ENCODE data around the gene LUC7L3. TPM values are rescaled to one million over a fixed set of nuclear protein-coding genes. Genes with fewer than 3 reads are reported as not detected.
A peak's percentile ranks its signal among the peaks of the same experiment; 100 is the strongest.
"Not testable (repeated sequence)": the region's sequence is repeated elsewhere in the genome, so short reads cannot be mapped to it uniquely, and the experiment has no call there.

The LUC7L3 gene
- total RNA-seq, 1 donor from 2014 or later = 188 TPM

DNA sequence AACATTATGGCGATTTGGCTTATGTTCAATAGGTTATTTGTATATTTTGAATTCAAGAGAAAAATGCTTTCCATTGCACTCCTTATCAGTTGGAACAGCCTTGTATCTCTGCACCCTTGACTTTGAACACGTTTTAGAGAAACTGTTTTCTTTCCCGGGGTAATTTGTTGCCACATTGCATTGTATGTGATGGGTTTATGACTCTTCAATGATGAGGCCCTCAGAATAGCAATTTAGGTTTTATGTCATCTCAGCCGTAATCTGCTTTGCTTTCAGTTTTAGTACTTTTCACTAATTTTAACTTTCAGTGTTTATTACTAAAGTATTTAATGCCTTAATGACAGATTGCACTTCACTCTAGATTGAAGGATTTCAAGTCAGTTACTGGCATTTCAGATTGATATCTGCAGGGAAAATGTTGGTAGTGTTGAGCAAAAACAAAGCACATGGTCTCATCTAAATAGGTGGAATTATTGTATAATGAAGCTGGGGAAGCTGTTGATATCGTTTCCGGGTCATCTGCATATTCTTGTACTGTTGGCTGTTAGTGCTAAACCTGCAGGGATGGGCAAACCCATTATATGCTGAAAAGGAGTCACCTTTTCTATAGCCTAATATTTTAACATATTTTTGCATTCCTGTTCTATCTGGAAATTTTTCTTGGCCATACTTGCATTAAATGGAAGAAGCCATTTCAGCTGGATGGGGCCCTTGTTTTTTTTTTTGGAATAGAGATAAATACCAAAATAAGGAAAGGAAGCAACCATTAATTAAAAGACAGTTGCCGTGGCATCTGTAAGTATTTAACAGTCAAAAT lies 2.0 kb downstream of the LUC7L3 start:
- Mint-ChIP-seq H3K4me1 (peaks cover 33% of the 10 kb centered on the region), H3K27ac (ENCODE audit: unreplicated experiment) (no peak overlapping the region), H3K36me3 (ENCODE audit: low read depth) (no peaks in the 10 kb centered on the region), H3K4me3 (peak overlapping the region; percentile 96), H3K9me3 (no peaks in the 10 kb centered on the region), H3K27me3 (ENCODE audit: low read depth) (no peaks in the 10 kb centered on the region)
- TF ChIP-seq, protein P1, sequence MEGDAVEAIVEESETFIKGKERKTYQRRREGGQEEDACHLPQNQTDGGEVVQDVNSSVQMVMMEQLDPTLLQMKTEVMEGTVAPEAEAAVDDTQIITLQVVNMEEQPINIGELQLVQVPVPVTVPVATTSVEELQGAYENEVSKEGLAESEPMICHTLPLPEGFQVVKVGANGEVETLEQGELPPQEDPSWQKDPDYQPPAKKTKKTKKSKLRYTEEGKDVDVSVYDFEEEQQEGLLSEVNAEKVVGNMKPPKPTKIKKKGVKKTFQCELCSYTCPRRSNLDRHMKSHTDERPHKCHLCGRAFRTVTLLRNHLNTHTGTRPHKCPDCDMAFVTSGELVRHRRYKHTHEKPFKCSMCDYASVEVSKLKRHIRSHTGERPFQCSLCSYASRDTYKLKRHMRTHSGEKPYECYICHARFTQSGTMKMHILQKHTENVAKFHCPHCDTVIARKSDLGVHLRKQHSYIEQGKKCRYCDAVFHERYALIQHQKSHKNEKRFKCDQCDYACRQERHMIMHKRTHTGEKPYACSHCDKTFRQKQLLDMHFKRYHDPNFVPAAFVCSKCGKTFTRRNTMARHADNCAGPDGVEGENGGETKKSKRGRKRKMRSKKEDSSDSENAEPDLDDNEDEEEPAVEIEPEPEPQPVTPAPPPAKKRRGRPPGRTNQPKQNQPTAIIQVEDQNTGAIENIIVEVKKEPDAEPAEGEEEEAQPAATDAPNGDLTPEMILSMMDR (conservative IDR thresholded peaks at IDR 0.05) = no peak
- DNase-seq (ENCODE audit: low read depth, low spot score) = no peak

DNA sequence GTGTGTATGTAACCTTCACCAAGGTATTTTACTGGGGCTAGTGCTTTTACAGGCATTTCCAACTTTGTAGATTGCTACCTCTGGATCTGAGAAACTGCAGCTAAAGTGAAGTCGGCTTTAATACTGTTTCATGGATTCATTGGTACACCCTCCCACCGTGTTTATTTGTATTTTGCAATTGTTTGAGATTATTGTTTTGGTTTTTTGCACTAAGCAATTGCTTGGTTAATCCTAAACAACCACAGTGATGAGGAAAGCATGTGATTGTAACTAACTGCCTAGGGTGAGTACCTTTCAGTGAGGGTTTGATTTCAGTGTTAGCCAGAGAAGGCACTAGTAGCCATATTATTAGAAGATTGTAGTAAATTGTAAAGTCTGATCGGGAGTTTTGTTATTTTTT lies 3.3 kb downstream of the LUC7L3 start:
- no peak for DNase-seq (ENCODE audit: low read depth, low spot score)
- TF ChIP-seq, protein P1 (conservative IDR thresholded peaks at IDR 0.05) = no peak
- Mint-ChIP-seq H3K27me3 (ENCODE audit: low read depth) (no peaks in the 10 kb centered on the region), H3K4me1 (peaks cover 43% of the 10 kb centered on the region), H3K27ac (ENCODE audit: unreplicated experiment) (no peak overlapping the region), H3K36me3 (ENCODE audit: low read depth) (peaks cover 3% of the 10 kb centered on the region), H3K9me3 (no peaks in the 10 kb centered on the region), H3K4me3 (peak overlapping the region; percentile 96)

DNA sequence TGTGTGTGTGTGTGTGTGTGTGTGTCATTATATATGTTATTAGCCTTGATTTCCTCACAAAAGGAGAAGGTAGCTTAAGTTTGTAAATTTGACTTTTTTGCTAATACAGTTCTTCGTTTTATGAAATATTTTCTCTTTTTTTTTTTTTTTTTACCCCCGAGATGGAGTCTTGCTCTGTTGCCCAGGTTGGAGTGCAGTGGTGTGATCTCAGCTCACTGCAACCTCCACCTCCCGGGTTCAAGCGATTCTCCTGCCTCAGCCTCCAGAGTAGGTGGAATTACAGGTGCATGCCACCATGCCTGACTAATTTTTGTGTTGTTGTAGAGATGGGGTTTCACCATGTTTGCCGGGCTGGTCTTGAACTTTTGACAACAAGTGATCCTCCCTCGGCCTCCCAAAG lies 5.2 kb downstream of the LUC7L3 start:
- H3K4me1 Mint-ChIP-seq = peaks cover 43% of the 10 kb centered on the region
- H3K27ac Mint-ChIP-seq (ENCODE audit: unreplicated experiment); H3K4me3 Mint-ChIP-seq; H3K36me3 Mint-ChIP-seq (ENCODE audit: low read depth); H3K27me3 Mint-ChIP-seq (ENCODE audit: low read depth); H3K9me3 Mint-ChIP-seq; DNase-seq (ENCODE audit: low read depth, low spot score): not testable (repeated sequence)

DNA sequence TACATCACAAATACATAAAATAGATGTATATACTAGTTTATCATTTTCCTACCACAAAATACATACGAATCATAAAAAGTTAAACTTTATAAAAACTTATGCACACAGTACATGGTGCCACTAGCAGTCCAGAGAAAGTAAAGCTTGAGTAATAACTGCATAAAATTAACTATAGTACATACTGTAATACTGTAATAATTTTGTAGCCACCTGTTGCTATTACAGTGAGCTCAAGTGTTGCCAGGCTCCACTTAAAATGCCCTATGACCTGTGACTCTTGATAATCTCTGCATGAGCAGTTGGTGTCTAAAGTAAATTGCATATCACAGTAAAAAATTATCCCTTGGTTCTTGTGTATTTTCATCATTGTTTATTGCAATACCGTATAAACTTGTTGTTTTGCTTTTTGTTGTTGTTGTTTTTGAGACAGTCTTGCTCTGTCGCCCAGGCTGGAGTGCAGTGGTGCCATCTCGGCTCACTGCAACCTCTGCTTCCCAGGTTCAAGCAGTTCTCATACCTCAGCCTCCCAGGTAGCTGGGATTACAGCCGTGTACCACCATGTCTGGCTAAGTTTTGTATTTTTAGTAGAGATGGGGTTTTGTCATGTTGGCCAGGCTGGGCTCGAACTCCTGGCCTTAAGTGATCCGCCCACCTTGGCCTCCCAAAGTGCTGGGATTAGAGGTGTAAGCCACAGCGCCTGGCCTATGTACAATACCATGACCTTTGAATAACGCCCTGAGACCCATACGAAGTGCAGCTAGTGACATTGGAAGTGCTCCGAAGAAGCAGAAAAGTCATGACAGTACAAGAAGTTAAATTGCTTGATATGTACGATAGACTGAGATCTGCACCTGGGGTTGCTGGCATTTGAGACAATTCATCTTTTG lies 6.6 kb downstream of the LUC7L3 start:
- Mint-ChIP-seq H3K36me3 (ENCODE audit: low read depth) (peaks cover 3% of the 10 kb centered on the region), H3K4me1 (peaks cover 39% of the 10 kb centered on the region), H3K9me3 (no peaks in the 10 kb centered on the region), H3K4me3 (no peak overlapping the region), H3K27me3 (ENCODE audit: low read depth) (no peaks in the 10 kb centered on the region), H3K27ac (ENCODE audit: unreplicated experiment) (no peak overlapping the region)
- TF ChIP-seq, protein P1 (conservative IDR thresholded peaks at IDR 0.05) = no peak
- DNase-seq (ENCODE audit: low read depth, low spot score) = no peak

DNA sequence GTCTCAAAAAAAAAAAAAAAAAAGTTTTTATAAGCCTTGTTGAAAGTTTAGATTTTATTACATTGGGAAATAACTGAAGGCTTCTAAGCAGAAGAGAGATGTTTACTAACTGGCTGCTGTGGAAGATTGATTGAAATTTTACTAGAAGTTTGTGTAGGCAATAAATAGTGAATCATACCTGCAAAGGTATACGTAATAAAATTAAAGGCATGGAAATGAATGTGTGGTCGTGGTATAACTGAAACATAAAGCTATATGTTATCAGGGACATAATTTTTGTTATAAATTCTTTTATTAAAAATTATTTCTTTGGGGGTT lies 8.7 kb downstream of the LUC7L3 start:
- Mint-ChIP-seq H3K27me3 (ENCODE audit: low read depth) (no peaks in the 10 kb centered on the region), H3K27ac (ENCODE audit: unreplicated experiment) (no peak overlapping the region), H3K9me3 (no peaks in the 10 kb centered on the region), H3K36me3 (ENCODE audit: low read depth) (peaks cover 3% of the 10 kb centered on the region), H3K4me3 (no peak overlapping the region), H3K4me1 (peaks cover 30% of the 10 kb centered on the region)
- TF ChIP-seq, protein P1 (conservative IDR thresholded peaks at IDR 0.05) = no peak
- no peak for DNase-seq (ENCODE audit: low read depth, low spot score)

Data from neural crest cell (in vitro differentiated cells).